HG02571 (cell line): ENCODE results near the gene SLC19A1.

ENCODE experiments used
- ATAC-seq: cut with Tn5 transposase; IDR thresholded peaks from one replicate; pipeline ENCODE4 v1.9.1; 2021; ENCODE audit warnings: mild to moderate bottlenecking, moderate library complexity; ENCODE audit not compliant: unreplicated experiment

SLC19A1 gene

DNA sequence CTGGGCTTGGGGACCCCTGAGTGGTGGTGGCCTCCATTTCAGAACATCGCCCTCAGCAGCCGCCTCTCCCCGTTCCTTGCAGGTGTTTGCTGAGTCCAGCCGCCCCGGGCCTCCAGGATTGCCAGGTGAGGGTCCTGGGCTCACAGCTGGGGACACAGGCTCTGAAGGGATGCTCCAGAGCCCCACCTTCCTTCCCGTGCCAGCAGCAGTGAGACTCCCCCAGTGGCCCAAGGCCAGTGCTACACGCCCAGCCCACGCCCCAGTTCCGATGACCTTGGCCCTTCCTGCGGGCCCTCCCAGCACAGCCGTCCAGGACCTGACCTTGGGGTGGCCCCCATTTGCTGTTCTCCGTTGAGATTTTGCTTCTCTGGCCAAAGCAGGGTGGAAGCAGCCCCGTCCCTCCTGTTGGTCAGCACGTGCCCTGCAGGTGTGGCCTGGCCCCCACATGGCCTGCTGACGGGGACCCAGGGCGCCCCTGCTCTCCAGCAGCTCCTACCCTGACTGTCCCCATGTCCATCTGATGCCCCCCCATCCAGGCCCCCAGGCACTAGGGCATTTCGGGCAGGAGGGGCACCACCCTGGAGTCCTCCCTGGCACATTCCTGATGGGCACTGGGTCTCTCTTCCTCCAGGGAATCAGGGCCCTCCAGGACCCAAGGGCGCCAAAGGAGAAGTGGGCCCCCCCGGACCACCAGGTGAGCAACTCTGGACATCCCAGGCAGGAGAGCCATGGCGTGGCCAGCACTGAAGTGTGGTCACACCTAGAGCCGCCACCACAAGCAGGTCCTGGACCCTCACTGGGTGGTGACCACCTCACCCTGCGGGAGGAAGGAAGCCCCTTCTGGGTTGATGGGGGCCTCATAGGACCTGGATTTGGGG, 45.0 kb downstream of the SLC19A1 start:
- ATAC-seq: no peak

DNA sequence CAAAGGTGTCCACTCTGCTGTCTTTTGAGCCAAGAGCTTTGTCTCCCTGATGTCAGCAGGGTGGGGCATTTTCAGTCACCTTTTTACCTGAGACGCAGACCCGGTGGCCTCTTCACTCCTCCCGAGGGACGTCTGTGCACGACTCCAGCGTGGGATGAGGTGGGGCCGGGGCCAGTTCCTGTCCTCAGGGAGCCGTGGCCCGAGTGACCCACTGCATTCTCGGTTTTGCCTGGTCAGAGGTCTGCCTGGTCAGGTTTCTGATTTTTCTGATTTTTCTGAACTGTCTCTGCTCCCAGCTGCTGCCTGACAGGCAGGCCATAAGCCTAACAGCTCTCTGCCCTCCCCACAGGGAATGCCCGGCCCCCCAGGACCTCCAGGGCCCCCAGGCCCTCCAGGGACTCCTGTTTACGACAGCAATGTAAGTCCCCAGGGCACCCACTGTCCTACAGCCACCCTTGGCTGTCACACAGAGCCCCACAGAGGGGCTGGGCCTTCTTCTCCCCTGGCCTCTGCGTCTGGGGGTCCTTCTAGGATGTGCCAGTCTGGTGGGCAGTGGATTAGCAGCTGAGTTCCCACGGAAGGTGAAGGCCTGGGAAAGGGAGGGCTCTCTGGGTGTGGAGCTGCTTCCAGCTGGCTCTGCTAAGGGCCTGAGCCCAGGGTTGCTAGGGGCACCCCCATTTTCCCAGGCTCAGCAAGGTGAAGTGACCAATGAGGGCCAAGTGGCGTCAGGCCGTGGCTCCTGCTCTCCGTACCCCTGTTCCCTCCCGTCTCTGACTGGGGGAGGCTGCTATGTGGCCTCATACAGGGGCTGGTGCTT, 45.9 kb downstream of the SLC19A1 start:
- ATAC-seq: no peak

DNA sequence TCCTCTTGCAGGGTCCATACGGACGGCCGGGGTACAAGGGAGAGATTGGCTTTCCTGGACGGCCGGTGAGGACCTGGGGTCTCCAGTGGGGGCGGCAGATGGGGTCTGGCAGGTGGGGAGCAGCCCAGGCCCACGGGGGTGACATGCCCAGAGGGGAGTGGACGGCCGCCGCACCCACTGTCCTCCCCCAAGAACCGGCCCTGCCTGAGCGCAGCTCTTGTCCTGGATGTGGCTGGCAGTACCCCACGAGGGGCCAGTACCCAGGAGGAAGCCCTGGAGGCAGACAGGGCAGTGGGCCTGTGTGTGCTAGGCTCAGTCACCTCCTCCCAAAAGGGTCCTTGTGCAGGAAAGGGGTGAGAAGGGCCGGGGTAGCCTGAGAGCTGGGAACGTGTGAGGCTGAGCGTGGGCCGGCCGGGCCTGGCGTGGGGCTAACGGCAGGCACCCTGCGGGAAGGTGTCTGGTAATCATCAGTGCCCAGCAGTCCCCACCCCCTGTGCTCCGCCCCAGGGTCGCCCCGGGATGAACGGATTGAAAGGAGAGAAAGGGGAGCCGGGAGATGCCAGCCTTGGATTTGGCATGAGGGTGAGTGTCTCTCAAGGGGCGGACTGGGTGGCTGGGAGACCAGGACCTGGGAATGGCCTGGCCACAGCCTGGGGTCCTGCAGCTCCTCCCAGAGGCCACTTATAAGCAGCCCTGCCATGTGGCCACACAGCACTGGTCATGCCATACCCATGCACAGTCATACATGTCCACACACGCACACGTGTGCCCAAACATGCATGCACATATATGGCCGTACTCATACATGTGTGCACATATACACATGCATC, 47.2 kb downstream of the SLC19A1 start:
- no peak for ATAC-seq

DNA sequence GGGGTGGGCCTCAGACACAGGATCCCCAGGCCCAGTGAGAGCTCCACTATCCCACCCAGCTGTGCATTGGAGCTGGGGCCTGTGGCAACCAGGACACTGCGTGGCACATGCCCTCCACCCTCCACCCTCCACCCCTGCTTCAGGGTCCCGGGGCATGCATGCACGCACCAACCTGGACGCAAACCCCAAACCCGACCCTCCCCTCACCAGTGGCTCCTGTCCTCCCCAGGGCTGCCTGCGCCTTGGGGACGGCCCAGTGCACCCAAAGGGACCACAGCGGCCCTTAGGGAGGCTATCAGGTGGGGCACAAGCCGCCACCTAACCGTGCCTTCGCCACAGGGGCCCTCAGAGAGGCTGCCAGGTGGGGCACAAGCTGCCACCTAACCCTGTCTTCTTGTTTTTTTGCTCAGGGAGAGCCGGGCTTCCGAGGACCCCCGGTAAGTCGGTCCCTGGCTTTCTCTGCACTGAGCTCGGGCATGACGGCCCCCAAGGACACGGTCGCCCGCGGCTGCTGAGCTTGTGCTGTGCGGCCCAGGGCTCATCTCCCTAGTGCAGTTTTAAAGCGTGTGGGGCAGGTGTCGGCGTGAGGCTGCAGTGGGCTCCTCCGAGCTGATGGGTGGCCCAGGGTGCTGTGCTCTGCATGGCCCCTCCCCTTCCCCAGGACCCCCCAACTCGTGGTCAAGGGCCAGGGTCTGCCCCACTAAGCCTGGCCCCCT, 47.9 kb downstream of the SLC19A1 start:
- ATAC-seq: no peak

DNA sequence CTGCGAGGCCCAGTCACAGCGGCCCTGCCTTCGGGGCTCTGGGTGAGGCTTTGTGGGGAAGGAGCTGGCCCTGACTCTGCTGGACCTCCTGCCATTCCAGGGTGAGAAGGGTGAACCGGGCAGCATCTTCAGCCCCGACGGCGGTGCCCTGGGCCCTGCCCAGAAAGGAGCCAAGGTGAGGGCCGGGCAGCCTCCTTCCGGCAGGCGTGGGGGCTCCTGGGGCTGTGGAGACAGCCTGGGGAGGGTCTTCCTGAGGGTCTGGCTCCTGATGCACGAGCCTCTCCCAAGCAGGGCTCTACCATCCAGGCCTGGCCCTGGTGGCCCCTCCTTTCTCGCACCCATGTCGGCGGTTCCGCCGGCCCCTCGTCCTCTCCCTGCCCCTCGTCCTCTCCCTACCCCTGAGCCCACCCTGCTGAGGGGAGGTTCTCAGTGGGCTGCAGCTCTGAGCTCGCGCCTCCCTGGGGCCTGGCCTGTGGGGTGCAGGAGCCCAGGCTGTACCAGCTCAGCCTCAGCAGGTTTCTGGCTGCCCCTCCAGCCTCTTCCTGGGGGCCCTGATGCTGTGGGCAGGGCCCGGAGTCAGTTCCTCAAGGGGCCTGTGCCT, 48.7 kb downstream of the SLC19A1 start:
- ATAC-seq: no peak

DNA sequence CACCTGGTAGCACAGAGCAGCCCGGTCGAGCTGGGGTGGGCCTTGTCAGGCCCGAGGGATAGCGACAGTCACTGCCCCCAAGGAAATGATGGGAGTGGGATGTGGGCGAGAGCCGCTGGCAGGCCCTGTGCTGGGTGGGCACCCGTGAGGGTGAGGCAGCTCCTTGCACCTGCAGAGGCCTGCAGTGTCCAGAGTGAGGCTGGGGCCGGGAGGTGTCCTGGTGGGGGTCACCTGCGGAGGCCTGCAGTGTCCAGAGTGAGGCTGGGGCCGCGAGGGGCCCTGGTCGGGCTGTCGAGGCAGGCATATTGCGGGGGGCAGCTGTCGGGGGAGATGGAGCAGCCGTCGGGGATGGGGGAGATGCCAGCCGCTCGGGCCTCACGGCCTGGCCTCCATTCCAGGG, 49.5 kb downstream of the SLC19A1 start:
- ATAC-seq: no peak

DNA sequence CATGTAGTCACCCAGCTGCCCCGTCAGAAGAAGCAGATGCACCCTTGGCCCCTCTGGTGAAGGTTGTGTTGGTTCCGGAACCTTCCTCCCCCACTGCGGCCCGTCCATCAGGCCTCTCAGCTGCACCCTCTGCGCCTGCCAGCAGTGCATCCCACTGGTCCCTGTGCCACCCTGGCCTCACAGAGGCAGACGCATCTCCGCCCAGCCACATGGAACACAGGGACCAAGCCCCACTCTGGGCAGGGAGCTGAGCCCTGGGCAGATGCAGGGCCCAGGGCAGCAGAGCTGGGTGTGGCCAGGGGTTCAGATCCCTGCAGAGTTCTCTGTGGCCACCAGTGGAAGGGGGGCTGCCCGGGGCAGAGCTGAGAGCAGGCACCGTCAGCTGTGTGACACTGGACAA, 50.6 kb downstream of the SLC19A1 start:
- no peak for ATAC-seq

DNA sequence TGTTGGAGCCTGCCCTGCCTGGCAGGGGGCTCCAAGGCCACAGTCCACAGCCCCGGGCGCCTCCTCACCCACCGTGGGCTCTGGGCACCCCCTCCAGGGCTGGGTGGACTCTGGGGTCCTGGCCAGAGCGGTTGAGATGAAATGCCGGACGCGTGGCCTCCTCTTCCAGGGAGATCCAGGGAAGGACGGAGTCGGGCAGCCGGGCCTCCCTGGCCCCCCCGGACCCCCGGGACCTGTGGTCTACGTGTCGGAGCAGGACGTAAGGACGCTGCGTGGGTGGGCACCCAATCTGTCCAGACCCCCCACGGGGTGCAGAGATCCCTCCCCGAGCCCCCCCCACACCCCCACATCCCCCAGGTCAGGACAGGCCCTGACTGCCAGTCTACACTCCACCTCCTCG, 51.2 kb downstream of the SLC19A1 start:
- no peak for ATAC-seq

DNA sequence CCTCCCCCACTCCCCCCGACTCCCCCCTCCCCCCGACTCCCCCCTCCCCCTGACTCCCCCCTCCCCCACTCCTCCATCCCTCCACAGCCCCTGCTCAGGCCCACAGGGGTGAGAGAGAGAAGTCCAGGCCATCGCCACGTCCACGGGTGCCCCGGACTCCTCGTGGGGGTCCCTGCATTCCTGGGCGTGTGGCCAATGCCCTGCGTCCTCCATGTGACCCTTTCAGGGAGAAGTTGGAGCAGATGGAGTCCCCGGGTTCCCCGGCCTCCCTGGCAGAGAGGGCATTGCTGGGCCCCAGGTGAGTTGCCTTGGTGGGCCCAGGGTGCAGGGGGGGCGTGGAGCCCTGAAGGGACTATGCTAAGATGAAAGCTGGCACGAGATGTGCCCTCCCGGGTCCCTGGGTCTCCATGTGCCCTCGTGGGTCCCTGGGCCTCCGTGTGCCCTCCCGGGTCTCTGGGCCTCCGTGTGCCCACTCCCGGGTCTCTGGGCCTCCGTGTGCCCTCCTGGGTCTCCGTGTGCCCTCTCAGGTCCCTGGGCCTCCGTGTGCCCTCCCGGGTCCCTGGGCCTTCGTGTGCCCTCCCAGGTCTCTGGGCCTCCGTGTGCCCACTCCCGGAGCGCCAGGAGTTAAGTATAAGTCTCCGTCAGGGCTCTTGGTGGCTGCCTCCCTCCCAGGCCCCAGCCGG, 52.0 kb downstream of the SLC19A1 start:
- ATAC-seq: no peak

DNA sequence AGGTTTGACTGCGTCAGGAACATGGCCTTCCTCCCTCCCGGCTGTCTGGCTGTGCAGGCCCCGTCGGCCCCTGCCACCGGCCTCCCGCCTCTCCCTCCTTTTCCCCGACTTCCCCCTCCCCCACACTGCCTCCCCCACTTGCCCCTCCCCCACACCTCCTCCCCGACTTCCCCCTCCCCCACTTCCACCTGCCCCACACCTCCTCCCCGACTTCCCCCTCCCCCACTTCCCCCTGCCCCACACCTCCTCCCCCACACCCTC, 52.6 kb downstream of the SLC19A1 start:
- ATAC-seq: no peak

DNA sequence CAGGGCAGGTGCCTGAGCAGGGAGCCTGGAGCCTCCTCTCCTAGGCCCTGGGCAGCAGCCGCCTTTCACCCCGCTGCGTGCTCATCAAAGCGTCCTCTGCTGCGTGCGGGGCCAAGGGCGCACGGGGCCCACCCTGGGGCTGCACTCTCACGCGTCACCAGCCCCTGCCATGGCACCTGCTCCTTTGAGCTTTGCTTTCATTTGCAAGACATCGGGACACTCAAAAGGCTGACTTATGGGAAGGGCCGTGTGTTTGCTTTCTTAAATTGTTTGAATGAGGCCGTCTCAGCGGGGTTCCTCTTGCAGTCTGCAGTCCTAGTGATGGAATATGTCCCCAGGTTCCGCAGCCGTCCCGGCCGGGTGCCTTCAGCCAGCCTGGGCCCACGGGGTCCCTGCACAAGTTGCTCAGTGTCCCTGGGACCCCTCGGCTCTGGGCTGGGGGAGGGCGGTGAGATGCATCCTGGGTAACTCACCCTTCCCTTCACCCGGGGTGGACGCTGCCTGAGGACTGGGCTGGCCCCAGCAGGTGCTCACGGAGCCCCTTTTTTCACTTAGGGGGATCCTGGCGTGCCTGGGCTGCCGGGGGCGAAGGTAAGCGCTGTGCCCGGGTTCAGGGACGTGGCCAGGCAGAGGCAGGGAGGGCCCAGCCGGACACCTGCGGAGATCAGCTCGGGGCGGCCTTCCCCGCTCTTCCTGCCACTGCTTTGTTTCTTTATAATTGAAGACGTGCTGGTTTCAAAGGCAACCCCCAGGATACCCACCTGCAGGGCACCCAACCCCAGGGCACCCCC, 53.1 kb downstream of the SLC19A1 start:
- no peak for ATAC-seq

DNA sequence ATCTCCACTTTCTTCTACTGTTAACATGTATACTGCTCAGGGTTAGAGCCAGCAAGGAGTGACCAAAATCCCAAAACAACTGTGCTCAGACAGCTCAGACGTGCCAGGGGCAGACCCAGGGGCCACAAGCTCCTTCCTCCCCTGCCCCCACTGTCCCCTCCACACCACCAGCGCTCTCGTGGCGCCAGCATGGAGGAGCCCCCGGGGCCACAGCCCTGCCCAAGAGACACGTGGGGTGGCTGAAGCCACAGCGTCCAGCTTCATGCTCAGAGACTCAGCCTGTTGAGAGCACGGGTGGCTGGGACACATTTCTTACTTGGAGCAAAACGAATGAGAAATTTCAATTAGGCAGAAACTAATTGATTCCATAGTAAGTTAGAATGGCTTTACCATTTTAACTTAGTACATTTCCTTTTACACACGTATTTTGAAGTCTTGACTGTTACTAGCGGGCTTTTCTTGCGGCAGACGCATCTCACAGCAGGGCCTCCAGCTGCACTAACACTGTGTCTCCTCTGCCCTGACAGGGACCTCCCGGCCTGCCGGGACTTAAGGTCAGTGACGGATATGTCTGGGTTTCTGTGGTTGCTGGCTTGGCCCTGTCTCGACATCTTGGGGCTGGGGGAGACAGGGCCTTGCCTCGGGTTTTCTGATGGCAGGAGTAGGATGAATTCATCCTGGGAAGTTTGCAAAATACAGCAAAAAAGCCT, 54.2 kb downstream of the SLC19A1 start:
- no peak for ATAC-seq

DNA sequence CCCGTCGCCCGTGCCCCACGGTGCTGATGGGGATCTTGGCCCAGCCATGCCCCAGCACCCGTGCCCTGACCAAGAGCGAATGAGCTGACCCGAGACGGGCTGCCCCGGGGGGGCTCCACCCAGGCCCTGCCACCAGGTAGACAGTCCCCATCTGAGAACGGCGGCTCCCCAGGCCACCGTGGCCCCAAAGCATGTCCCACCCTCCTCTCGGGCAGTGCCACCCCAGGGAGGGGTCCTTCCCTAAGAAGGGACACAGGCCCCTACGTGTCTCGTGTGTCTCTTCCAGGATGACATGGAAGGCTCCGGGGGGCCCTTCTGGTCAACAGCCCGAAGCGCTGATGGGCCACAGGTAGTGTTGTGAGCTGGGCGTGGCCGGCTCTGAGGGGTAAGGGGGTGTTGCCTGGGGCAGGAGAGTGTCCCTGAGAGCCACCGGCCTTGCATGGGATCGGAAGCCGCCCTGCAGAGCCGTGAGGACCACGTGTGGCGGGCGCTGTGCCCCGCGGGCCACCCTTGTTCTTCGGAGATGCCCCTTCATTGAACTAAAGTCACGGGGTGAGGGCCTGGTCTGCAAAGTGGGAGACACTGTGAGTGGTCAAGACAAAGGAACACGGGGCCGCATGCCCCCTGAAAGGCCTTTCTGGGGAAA, 55.0 kb downstream of the SLC19A1 start:
- ATAC-seq: no peak

DNA sequence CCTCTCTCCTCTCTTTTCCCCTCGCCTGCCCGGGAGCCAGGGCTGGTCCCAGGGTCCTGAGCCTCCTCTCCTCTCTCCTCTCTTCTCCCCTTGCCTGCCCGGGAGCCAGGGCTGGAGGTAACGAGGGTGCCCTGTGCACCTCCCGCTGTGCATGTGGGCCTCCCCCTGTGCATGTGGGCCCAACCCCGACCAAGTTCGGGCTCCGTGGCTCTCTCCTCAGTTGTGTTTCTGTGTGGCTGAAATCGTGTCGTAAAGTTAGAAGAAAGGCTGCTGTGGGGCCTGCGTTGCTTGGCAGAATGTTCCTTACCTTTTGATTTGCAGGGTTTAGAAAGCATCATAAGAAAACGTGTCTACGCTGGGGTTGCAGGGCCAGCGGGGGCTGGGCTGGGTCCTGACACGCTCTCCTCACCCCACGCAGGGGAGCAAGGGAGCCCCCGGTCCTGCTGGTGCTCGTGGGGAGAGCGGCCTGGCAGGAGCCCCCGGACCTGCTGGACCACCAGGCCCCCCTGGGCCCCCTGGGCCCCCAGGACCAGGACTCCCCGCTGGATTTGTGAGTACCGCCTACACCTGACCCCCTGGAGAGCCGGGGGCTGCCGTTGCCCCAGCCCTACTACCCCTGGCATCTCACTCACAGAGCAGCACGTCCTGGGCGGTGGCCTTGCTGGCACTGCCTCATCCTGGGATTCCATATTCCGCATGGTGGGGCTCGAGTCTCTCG, 55.6 kb downstream of the SLC19A1 start:
- no peak for ATAC-seq

DNA sequence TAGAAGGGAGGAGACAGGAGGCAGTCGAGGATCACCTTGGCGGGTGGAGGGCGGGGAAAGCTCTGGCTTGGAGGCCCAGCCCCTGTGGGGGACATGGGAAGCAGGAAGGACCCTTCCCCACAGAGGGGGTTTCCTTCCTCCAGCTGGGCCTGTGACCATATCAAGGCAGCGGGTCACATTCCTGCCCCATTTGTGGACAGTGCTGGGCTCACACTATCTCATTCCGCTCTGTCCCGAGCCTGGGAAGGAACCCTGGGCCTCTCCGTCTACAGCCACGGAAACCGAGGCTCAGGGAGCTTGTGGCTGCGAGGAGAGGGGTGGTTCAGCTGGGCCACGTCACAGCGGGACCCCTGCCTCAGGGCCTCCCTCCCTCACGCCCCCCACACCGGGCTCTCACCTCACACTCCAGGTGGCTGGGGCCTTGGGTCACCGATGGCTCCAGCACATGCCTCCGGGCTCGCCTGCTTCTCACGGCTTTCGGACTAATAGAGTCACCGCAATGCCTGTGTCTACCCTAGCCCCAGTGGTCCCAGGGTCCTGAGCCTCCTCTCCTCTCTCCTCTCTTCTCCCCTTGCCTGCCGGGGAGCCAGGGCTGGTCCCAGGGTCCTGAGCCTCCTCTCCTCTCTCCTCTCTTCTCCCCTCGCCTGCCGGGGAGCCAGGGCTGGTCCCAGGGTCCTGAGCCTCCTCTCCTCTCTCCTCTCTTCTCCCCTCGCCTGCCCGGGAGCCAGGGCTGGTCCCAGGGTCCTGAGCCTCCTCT, 56.4 kb downstream of the SLC19A1 start:
- no peak for ATAC-seq

DNA sequence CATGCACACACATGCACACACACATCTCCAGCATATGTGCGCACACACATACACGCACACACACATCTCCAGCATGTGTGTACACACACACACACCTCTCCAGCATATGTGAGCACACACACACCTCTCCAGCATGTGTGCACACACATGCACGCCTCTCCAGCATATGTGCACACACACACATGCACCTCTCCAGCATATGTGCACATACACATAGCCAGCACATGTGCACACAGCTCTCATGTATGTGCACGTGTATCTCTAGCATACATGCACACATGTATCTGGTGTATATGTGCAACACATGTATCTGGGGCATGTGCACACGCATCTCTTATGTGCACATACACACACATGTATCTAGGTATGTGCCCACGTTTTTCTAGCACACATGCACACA, 57.9 kb downstream of the SLC19A1 start:
- no peak for ATAC-seq
